ENCODE data around the gene FAM89B. TPM values are rescaled to one million over a fixed set of nuclear protein-coding genes. Genes with fewer than 3 reads are reported as not detected.

FAM89B gene
- total and polyA plus RNA-seq, 2 donors (not counting 1 experiment from before 2014, with no cell fraction given): 30.4 to 50.2 TPM

DNA sequence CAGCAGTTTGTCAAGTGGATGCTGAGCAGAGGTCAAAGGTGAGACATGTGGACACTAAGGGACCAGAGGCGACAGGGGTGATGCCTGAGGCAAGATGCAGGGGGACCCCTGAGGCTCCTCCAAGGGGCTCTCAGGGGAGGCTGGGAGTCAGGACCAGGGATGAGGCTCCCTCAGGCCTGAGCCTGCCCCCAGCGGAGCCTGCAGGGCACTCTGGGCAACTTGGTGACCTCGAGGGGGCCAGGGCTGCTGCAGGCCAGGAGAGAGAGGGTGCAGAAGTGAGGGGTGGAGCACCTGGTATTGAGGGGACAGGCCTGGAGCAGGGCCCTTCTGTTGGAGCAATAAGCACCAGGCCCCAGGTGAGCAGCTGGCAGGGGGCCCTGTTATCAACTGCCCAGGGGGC, 9.6 kb downstream of the FAM89B start:
- H3K79me2 ChIP-seq (ENCODE audit: control insufficient read depth, insufficient read depth, low read length): peaks cover under 1% of the 10 kb centered on the region
- CTCF ChIA-PET: interaction anchor here (1.5 to 2.6 kb wide), 3 partner anchors 10 to 42 kb away, joined by 3 to 7 read pairs (median 7); partner anchors contain the start of gene FAM89B
- H3K27me3 ChIP-seq (replicated peaks in 1 of 4; ENCODE audit: control extremely low read depth in 1 of 4, control insufficient read depth in 3 of 4, insufficient read depth in 4 of 4, low read length in 3 of 4): no peaks in the 10 kb centered on the region

DNA sequence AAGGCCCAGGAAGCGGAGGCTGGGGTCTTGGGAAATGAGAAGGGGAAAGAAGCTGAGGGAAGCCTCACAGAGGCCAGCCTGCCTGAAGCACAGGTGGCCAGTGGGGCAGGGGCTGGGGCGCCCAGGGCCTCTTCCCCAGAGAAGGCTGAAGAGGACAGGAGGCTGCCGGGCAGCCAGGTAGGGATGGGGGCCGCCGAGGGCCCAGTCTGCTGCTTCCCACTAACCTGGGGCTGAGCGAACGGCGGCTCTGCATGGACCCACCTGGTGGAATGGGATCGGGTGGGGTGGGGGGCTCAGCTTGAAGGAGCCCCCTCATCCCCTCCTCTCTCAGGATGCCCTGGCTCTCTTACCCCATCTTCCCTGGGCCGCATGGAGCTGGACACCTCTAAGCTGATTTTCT, 11.3 kb downstream of the FAM89B start:
- DNase-seq: no peak
- intact Hi-C loops (cut with micrococcal nuclease): no loop called here
- WGBS (ENCODE audit: insufficient coverage): 100% methylated on average over 6 of the region's 10 CpGs
- H3K4me2 ChIP-seq (replicated peaks; ENCODE audit: low read depth, low read length, poor library complexity, severe bottlenecking): no peak overlapping the region
- H3K9ac ChIP-seq (ENCODE audit: low read length): no peak overlapping the region
- no peaks in the 10 kb centered on the region for H3K9me3 Mint-ChIP-seq (ENCODE audit: insufficient read depth)
- no peak for TF ChIP-seq EZH2 (IDR thresholded peaks at IDR 0.05; ENCODE audit: borderline replicate concordance, insufficient read depth, low read depth, low read length, poor library complexity, severe bottlenecking)
- TF ChIP-seq, protein P1, sequence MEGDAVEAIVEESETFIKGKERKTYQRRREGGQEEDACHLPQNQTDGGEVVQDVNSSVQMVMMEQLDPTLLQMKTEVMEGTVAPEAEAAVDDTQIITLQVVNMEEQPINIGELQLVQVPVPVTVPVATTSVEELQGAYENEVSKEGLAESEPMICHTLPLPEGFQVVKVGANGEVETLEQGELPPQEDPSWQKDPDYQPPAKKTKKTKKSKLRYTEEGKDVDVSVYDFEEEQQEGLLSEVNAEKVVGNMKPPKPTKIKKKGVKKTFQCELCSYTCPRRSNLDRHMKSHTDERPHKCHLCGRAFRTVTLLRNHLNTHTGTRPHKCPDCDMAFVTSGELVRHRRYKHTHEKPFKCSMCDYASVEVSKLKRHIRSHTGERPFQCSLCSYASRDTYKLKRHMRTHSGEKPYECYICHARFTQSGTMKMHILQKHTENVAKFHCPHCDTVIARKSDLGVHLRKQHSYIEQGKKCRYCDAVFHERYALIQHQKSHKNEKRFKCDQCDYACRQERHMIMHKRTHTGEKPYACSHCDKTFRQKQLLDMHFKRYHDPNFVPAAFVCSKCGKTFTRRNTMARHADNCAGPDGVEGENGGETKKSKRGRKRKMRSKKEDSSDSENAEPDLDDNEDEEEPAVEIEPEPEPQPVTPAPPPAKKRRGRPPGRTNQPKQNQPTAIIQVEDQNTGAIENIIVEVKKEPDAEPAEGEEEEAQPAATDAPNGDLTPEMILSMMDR (IDR thresholded peaks at IDR 0.05): no peak
- ATAC-seq (ENCODE audit: low read depth): no peak
- H3K4me1 ChIP-seq (ENCODE audit: control insufficient read depth in 2 of 2, insufficient read depth in 2 of 2, low read length in 2 of 2): peaks cover 16 to 26% of the 10 kb centered on the region in 2 donors
- ChIA-PET POLR2A (no interaction called here), CTCF (interaction anchor here (0.9 to 1.0 kb wide), 2 partner anchors 10 to 12 kb away, joined by 3 to 6 read pairs; no protein-coding TSS in a partner anchor)
- peaks cover 29% of the 10 kb centered on the region for H3K4me1 Mint-ChIP-seq
- no peak overlapping the region for H3K27ac ChIP-seq (ENCODE audit: low read length in 2 of 2)
- H4K20me1 ChIP-seq (ENCODE audit: control insufficient read depth, insufficient read depth, low read length, poor library complexity, severe bottlenecking): peaks cover 9% of the 10 kb centered on the region
- H3K4me3 ChIP-seq (ENCODE audit: control extremely low read depth in 1 of 5, extremely low read depth in 1 of 5, insufficient read depth in 1 of 5, low read depth in 2 of 5, low read length in 4 of 5): no peak overlapping the region
- H3K4me3 Mint-ChIP-seq: no peak overlapping the region
- no peak overlapping the region for H3K27ac Mint-ChIP-seq
- no peaks in the 10 kb centered on the region for H3K27me3 ChIP-seq (replicated peaks in 1 of 4; ENCODE audit: control extremely low read depth in 1 of 4, control insufficient read depth in 3 of 4, insufficient read depth in 4 of 4, low read length in 3 of 4)
- peaks cover 6 to 56% of the 10 kb centered on the region in 2 experiments for H3K36me3 ChIP-seq (replicated peaks in 1 of 2; ENCODE audit: control extremely low read depth in 1 of 2, control insufficient read depth in 1 of 2, extremely low read depth in 1 of 2, insufficient read depth in 2 of 2, low read length in 1 of 2)
- no peaks in the 10 kb centered on the region for H3K9me3 ChIP-seq (ENCODE audit: control extremely low read depth in 1 of 3, control insufficient read depth in 2 of 3, insufficient read depth in 1 of 3, low read length in 2 of 3)
- no peaks in the 10 kb centered on the region for H3K79me2 ChIP-seq (ENCODE audit: control insufficient read depth, insufficient read depth, low read length)
- no peak overlapping the region for H2AFZ ChIP-seq (ENCODE audit: insufficient read depth, low read depth, low read length, poor library complexity, severe bottlenecking)
- H3K27me3 Mint-ChIP-seq: no peaks in the 10 kb centered on the region

More for the DNA sequence above, 9.6 kb downstream of the FAM89B start:
- Histone ChIP-seq H3K4me1 (ENCODE audit: control insufficient read depth in 2 of 2, insufficient read depth in 2 of 2, low read length in 2 of 2) (peaks cover 10 to 25% of the 10 kb centered on the region in 2 donors), H3K27ac (ENCODE audit: low read length in 2 of 2) (peak overlapping the region in 1 of 2 donors; percentile 16), H3K4me3 (ENCODE audit: control extremely low read depth in 1 of 5, extremely low read depth in 1 of 5, insufficient read depth in 1 of 5, low read depth in 2 of 5, low read length in 4 of 5) (no peak overlapping the region), H3K9ac (ENCODE audit: low read length) (no peak overlapping the region), H3K9me3 (ENCODE audit: control extremely low read depth in 1 of 3, control insufficient read depth in 2 of 3, insufficient read depth in 1 of 3, low read length in 2 of 3) (no peaks in the 10 kb centered on the region), H2AFZ (ENCODE audit: insufficient read depth, low read depth, low read length, poor library complexity, severe bottlenecking) (no peak overlapping the region), H3K4me2 (replicated peaks; ENCODE audit: low read depth, low read length, poor library complexity, severe bottlenecking) (no peak overlapping the region), H3K36me3 (replicated peaks in 1 of 2; ENCODE audit: control extremely low read depth in 1 of 2, control insufficient read depth in 1 of 2, extremely low read depth in 1 of 2, insufficient read depth in 2 of 2, low read length in 1 of 2) (peaks cover 6 to 61% of the 10 kb centered on the region in 2 experiments), H4K20me1 (ENCODE audit: control insufficient read depth, insufficient read depth, low read length, poor library complexity, severe bottlenecking) (peaks cover 15% of the 10 kb centered on the region)
- POLR2A ChIA-PET: interaction anchor here (1.3 kb wide), 1 partner anchor 28 kb away, joined by 4 read pairs; no protein-coding TSS in a partner anchor
- no peak for TF ChIP-seq EZH2 (IDR thresholded peaks at IDR 0.05; ENCODE audit: borderline replicate concordance, insufficient read depth, low read depth, low read length, poor library complexity, severe bottlenecking)
- TF ChIP-seq, protein P1 (IDR thresholded peaks at IDR 0.05): no peak
- intact Hi-C loops (cut with micrococcal nuclease): no loop called here
- no peaks in the 10 kb centered on the region for H3K9me3 Mint-ChIP-seq (ENCODE audit: insufficient read depth)
- DNase-seq (no peak), ATAC-seq (ENCODE audit: low read depth) (no peak)
- no peak overlapping the region for H3K4me3 Mint-ChIP-seq
- WGBS (ENCODE audit: insufficient coverage): 94% methylated on average over 3 of the region's 3 CpGs
- peak overlapping the region; percentile 4 for H3K27ac Mint-ChIP-seq
- H3K27me3 Mint-ChIP-seq: no peaks in the 10 kb centered on the region
- peaks cover 29% of the 10 kb centered on the region for H3K4me1 Mint-ChIP-seq
